Measurements from ENCODE around the gene MANBA.

MANBA gene

GRCh38 chr4:102794999-102795398 lies 34.2 kb upstream of the MANBA start:
- in situ Hi-C loops (cut with HindIII; ENCODE audit: low sequenced_read_pairs): no loop called here
- DNase-seq (ENCODE audit: low read depth, low spot score): no peak
- no peak overlapping the region for H3K4me3 ChIP-seq (ENCODE audit: low read depth, low read length)
- TF ChIP-seq CTCF (IDR thresholded peaks at IDR 0.05; ENCODE audit: low read depth, low read length): no peak

- TF ChIP-seq CTCF (IDR thresholded peaks at IDR 0.05; ENCODE audit: low read depth, low read length): no peak
- in situ Hi-C loops (cut with HindIII; ENCODE audit: low sequenced_read_pairs): no loop called here
- no peak overlapping the region for H3K4me3 ChIP-seq (ENCODE audit: low read depth, low read length)
- DNase-seq (ENCODE audit: low read depth, low spot score): no peak
These were observed 31.7 kb upstream of the MANBA start for GRCh38 chr4:102792361-102792936.

- DNase-seq (ENCODE audit: low read depth, low spot score): no peak
- no peak for TF ChIP-seq CTCF (IDR thresholded peaks at IDR 0.05; ENCODE audit: low read depth, low read length)
- in situ Hi-C loops (cut with HindIII; ENCODE audit: low sequenced_read_pairs): no loop called here
- H3K4me3 ChIP-seq (ENCODE audit: low read depth, low read length): no peak overlapping the region
These were observed 30.6 kb upstream of the MANBA start for GRCh38 chr4:102791318-102791835.

GRCh38 chr4:102789317-102789717 lies 28.5 kb upstream of the MANBA start:
- DNase-seq (ENCODE audit: low read depth, low spot score): peak; percentile 78
- TF ChIP-seq CTCF (IDR thresholded peaks at IDR 0.05; ENCODE audit: low read depth, low read length): no peak
- H3K4me3 ChIP-seq (ENCODE audit: low read depth, low read length): no peak overlapping the region
- in situ Hi-C loops (cut with HindIII; ENCODE audit: low sequenced_read_pairs): no loop called here

- no peak for DNase-seq (ENCODE audit: low read depth, low spot score)
- no peak for TF ChIP-seq CTCF (IDR thresholded peaks at IDR 0.05; ENCODE audit: low read depth, low read length)
- in situ Hi-C loops (cut with HindIII; ENCODE audit: low sequenced_read_pairs): no loop called here
- H3K4me3 ChIP-seq (ENCODE audit: low read depth, low read length): no peak overlapping the region
These were observed 27.2 kb upstream of the MANBA start for GRCh38 chr4:102787944-102788343.

GRCh38 chr4:102787096-102787881 lies 26.5 kb upstream of the MANBA start:
- H3K4me3 ChIP-seq (ENCODE audit: low read depth, low read length): no peak overlapping the region
- DNase-seq (ENCODE audit: low read depth, low spot score): peak; percentile 53
- no peak for TF ChIP-seq CTCF (IDR thresholded peaks at IDR 0.05; ENCODE audit: low read depth, low read length)
- in situ Hi-C loops (cut with HindIII; ENCODE audit: low sequenced_read_pairs): no loop called here
